IMR-90 (cell line): Measurements from ENCODE around the gene GALR2. TPM values are rescaled to one million over a fixed set of nuclear protein-coding genes. Genes with fewer than 3 reads are reported as not detected.
A peak's percentile ranks its signal among the peaks of the same experiment; 100 is the strongest.

Experiments
- ATAC-seq: fragments of 200-7000 bp; cut with Tn5 transposase; 2 replicates; pipeline ENCODE4 v1.9.1; 2020; ENCODE audit warnings: low read depth, mild to moderate bottlenecking, moderate library complexity
- BruUV-seq: library from RNA; stranded (reverse); fragments of 400-500 nt; replicated peaks from 2 replicates; lab custom pipeline; 2021; lab: Mats Ljungman, UMichigan
- CTCF ChIA-PET: fragments of 300-600 bp; formaldehyde crosslinking; extraction: SDS; loops from one replicate; lab custom pipeline; 2021; ENCODE audit warnings: antibody characterized with exemption; lab: Yijun Ruan, JAX
- POLR2A ChIA-PET: fragments of 300-600 bp; sonication (Branson Sonifier 250); formaldehyde crosslinking; loops from one replicate; lab custom pipeline; 2022; ENCODE audit warnings: antibody characterized with exemption; ENCODE audit not compliant: unreplicated experiment; lab: Charles Lee
- DNase-seq: peaks from one replicate; pipeline ENCODE4 v3.0.0; 2013
- H2AFZ ChIP-seq: replicated peaks from 2 replicates; pipeline ENCODE3; 2013; ENCODE audit warnings: low read length, mild to moderate bottlenecking; ENCODE audit not compliant: poor library complexity
- H2AK5ac ChIP-seq: 2 replicates; pipeline ENCODE4 v1.6.1; 2013; ENCODE audit warnings: low read depth, low read length, inconsistent platforms
- H2AK9ac ChIP-seq: replicated peaks from 2 replicates; pipeline ENCODE3; 2013; ENCODE audit warnings: mild to moderate bottlenecking, low read depth, low read length, moderate library complexity; ENCODE audit not compliant: poor library complexity
- H2BK120ac ChIP-seq: 2 replicates; pipeline ENCODE4 v1.6.1; 2013; ENCODE audit warnings: low read depth, low read length, inconsistent platforms
- H2BK15ac ChIP-seq: 3 replicates; pipeline ENCODE4 v1.6.1; 2013; ENCODE audit warnings: low read depth, low read length, inconsistent platforms
- H2BK20ac ChIP-seq: 2 replicates; pipeline ENCODE4 v1.6.1; 2013; ENCODE audit warnings: low read depth, mild to moderate bottlenecking, inconsistent platforms, low read length, moderate library complexity
- H2BK5ac ChIP-seq: 2 replicates; pipeline ENCODE4 v1.6.1; 2013; ENCODE audit warnings: mild to moderate bottlenecking, low read depth, low read length, inconsistent platforms; ENCODE audit not compliant: poor library complexity, severe bottlenecking
- H3K14ac ChIP-seq: replicated peaks from 2 replicates; pipeline ENCODE4 v1.6.1; 2013; ENCODE audit warnings: low read depth, low read length, inconsistent platforms
- H3K18ac ChIP-seq: 2 replicates; pipeline ENCODE4 v1.6.1; 2013; ENCODE audit warnings: low read depth, low read length, control low read depth
- H3K23ac ChIP-seq: 2 replicates; pipeline ENCODE4 v1.6.1; 2013; ENCODE audit warnings: low read depth, low read length, inconsistent platforms
- H3K27ac ChIP-seq: 2 replicates; pipeline ENCODE4 v1.5.1; 2013; ENCODE audit warnings: mild to moderate bottlenecking, control low read depth, low read length; ENCODE audit not compliant: insufficient read depth
- H3K27me3 ChIP-seq: 2 replicates; pipeline ENCODE4 v1.6.1; 2013; ENCODE audit warnings: low read length; ENCODE audit not compliant: control insufficient read depth, insufficient read depth
- H3K36me3 ChIP-seq: 2 replicates; pipeline ENCODE4 v1.6.1; 2013; ENCODE audit warnings: low read length, mixed read lengths; ENCODE audit not compliant: control insufficient read depth, insufficient read depth
- H3K4ac ChIP-seq: 2 replicates; pipeline ENCODE4 v1.6.1; 2013; ENCODE audit warnings: low read depth, low read length, inconsistent platforms
- H3K4me1 ChIP-seq: 2 replicates; pipeline ENCODE4 v1.6.1; 2013; ENCODE audit warnings: low read length, mixed read lengths; ENCODE audit not compliant: control insufficient read depth, insufficient read depth
- H3K4me2 ChIP-seq: 2 replicates; pipeline ENCODE4 v1.6.1; 2013; ENCODE audit warnings: low read depth, mild to moderate bottlenecking, control low read depth, low read length, moderate library complexity
- H3K4me3 ChIP-seq: 2 replicates; pipeline ENCODE4 v1.5.1; 2013; ENCODE audit warnings: low read depth, mild to moderate bottlenecking, control low read depth, low read length, moderate library complexity; ENCODE audit not compliant: insufficient read depth
- H3K56ac ChIP-seq: 2 replicates; pipeline ENCODE4 v1.6.1; 2013; ENCODE audit warnings: low read length, inconsistent platforms; ENCODE audit not compliant: insufficient read depth; ENCODE audit errors: extremely low read depth
- H3K79me1 ChIP-seq, 2 experiments: 2 replicates each; pipeline ENCODE4 v1.6.1; 2013; ENCODE audit warnings: low read length in 2 of 2, inconsistent platforms in 1 of 2, low read depth in 1 of 2
- H3K9ac ChIP-seq: 2 replicates; pipeline ENCODE4 v1.6.1; 2013; ENCODE audit warnings: low read depth, low read length, control low read depth
- H3K9me1 ChIP-seq: 2 replicates; pipeline ENCODE4 v1.6.1; 2013; ENCODE audit warnings: low read length, inconsistent platforms; ENCODE audit not compliant: insufficient read depth
- H3K9me3 ChIP-seq: 2 replicates; pipeline ENCODE4 v1.6.1; 2013; ENCODE audit warnings: low read length; ENCODE audit not compliant: control insufficient read depth, insufficient read depth
- H4K20me1 ChIP-seq: 2 replicates; pipeline ENCODE4 v1.6.1; 2013; ENCODE audit warnings: low read length, inconsistent platforms; ENCODE audit not compliant: insufficient read depth
- H4K5ac ChIP-seq: 2 replicates; pipeline ENCODE4 v1.6.1; 2013; ENCODE audit warnings: mild to moderate bottlenecking, low read depth, low read length, control low read depth
- H4K8ac ChIP-seq, 2 experiments: 2 replicates each; pipeline ENCODE4 v1.6.1; 2013; ENCODE audit warnings: low read depth in 2 of 2, low read length in 2 of 2, control low read depth in 1 of 2, inconsistent platforms in 1 of 2
- H4K91ac ChIP-seq: 2 replicates; pipeline ENCODE4 v1.6.1; 2013; ENCODE audit warnings: low read depth, low read length, inconsistent platforms; ENCODE audit not compliant: insufficient read depth
- BHLHE40 ChIP-seq: fragments of 150-350 bp; IDR thresholded peaks from 2 replicates; pipeline ENCODE4 v1.6.1; 2016; ENCODE audit warnings: mild to moderate bottlenecking, low read depth, low read length
- CEBPB ChIP-seq: IDR thresholded peaks from 2 replicates; pipeline ENCODE4 v1.6.1; 2012; ENCODE audit warnings: low read depth, low read length, improper control_type of control experiment
- CHD1 ChIP-seq: IDR thresholded peaks from 2 replicates; pipeline ENCODE4 v1.6.1; 2012; ENCODE audit warnings: low read depth, low read length, improper control_type of control experiment
- MAFK ChIP-seq: IDR thresholded peaks from 2 replicates; pipeline ENCODE4 v1.6.1; 2012; ENCODE audit warnings: low read depth, low read length, improper control_type of control experiment
- NFE2L2 ChIP-seq: fragments of 150-350 bp; IDR thresholded peaks from 2 replicates; pipeline ENCODE4 v1.6.1; 2016; ENCODE audit warnings: low read depth, mild to moderate bottlenecking, low read length
- RAD21 ChIP-seq: IDR thresholded peaks from 2 replicates; pipeline ENCODE4 v1.6.1; 2012; ENCODE audit warnings: low read length, improper control_type of control experiment
- SMC3 ChIP-seq: fragments of 150-350 bp; IDR thresholded peaks from 2 replicates; pipeline ENCODE4 v1.6.1; 2016; ENCODE audit warnings: low read depth, mild to moderate bottlenecking, antibody characterized with exemption, low read length, moderate library complexity
- WGBS, 2 experiments: methylation state at CpG; one replicate each; pipeline versions ENCODE4 v1.1.5 to v1.1.7; 2013; ENCODE audit warnings: missing lambda C conversion rate in 2 of 2; ENCODE audit not compliant: insufficient read length in 1 of 2; ENCODE audit errors: extremely low coverage in 2 of 2; 5-methylcytosine and 5-hydroxymethylcytosine counted together
- dilution Hi-C: fragments of 300-500 bp; cut with HindIII; formaldehyde crosslinking; loops from one replicate; pipeline ENCODE4 v1.14.3; 2018; ENCODE audit warnings: low sequenced_read_pairs; ENCODE audit not compliant: unreplicated experiment
- in situ Hi-C: fragments of 300-500 bp; cut with MboI; formaldehyde crosslinking; loops from 3 replicates; pipeline ENCODE4 v1.14.3; 2019; ENCODE audit warnings: low sequenced_read_pairs, inconsistent platforms, mixed read lengths
- intact Hi-C: fragments of 100-400 bp; cut with micrococcal nuclease; formaldehyde crosslinking; loops from 2 replicates; pipeline ENCODE4 v1.10.0; 2022
- polyA plus RNA-seq, 3 experiments: library from polyadenylated mRNA; depleted of rRNA; stranded (reverse); fragments of >200 nt; gene quantifications; 2 replicates each; pipeline ENCODE4 v1.2.3, GENCODE V29; 2012; ENCODE audit warnings: low replicate concordance in 1 of 3
- total RNA-seq: library from RNA; depleted of rRNA; stranded (reverse); fragments of >200 nt; gene quantifications from 2 replicates; pipeline ENCODE4 v1.2.3, GENCODE V29; 2012
- TF ChIP-seq, protein P1 (sequence below): conservative IDR thresholded peaks from 2 replicates; pipeline ENCODE4 v1.5.1; 2012; ENCODE audit warnings: mild to moderate bottlenecking, low read depth, low read length, improper control_type of control experiment

GALR2 gene
- total and polyA plus RNA-seq, 2 of the 4 experiments (the other 2 are of a cell fraction), result 0.07 TPM; not detected in 1

DNA sequence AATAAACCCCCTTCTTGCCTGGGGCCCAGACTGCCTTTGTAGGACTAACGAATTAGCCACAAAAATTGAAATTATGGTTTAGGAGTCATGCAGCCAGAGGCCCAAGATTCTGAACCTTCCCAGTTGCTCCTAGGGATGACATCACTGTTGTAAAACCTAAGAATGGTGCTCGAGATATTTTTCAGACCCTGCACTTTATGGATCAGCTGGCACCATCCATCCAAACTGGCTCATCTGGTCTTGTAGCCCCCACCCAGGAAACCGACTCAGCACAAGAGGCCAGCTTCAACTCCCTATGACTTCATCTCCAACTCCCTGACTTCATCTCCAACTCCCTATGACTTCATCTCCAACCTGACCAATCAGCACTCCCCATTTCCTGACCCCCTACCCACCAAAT lies 36.5 kb upstream of the GALR2 start (continued):
- no peak for TF ChIP-seq SMC3

DNA sequence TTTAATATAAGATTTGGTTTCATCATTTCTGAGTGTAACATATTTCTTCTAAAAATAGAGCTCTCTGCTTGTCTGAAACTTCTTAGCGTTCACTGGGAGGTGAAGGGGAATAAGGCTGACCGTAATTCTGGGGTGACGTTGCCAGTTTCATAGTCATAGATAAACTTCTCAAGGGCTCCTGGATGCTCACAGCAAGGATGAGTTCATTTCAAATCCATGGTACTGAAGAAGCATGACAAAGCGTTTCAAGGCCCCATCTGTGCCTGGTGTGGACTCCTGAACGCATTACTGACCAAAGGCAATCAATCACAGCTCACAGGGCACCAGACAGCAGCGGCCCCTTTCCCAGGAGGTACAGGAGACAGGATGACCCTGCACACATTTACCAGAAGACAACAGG lies 35.5 kb upstream of the GALR2 start:
- Histone ChIP-seq H3K9ac (no peak overlapping the region), H2AFZ (no peak overlapping the region), H3K4ac (no peak overlapping the region), H2AK5ac (no peak overlapping the region), H3K18ac (no peak overlapping the region), H2BK20ac (no peak overlapping the region), H3K9me1 (peaks cover 5% of the 10 kb centered on the region; the same call in 1 of the 2 replicates), H4K8ac (no peak overlapping the region), H3K36me3 (peaks cover 54% of the 10 kb centered on the region), H2BK120ac (no peak overlapping the region), H3K4me2 (no peak overlapping the region), H3K27me3 (no peaks in the 10 kb centered on the region), H3K23ac (no peak overlapping the region), H3K27ac (no peak overlapping the region), H4K5ac (no peak overlapping the region), H4K91ac (no peak overlapping the region), H2AK9ac (no peak overlapping the region), H3K4me3 (no peak overlapping the region), H2BK15ac (no peak overlapping the region), H3K9me3 (no peaks in the 10 kb centered on the region), H3K4me1 (no peaks in the 10 kb centered on the region), H2BK5ac (no peak overlapping the region), H3K14ac (no peak overlapping the region), H4K20me1 (0 out of 2 replicates have a peak, but pooled peaks cover 8% of the 10 kb centered on the region), H3K56ac (no peak overlapping the region), H3K79me1 (no peaks in the 10 kb centered on the region; a peak in 1 of 4 replicates)
- in situ Hi-C loops, result no loop called here
- WGBS, 2 experiments, result 68% methylated on average over 6 of the region's 6 CpGs; no CpG with 5 or more reads in 1 of the 2 experiments
- DNase-seq (peak; percentile 40), ATAC-seq (no peak)
- dilution Hi-C loops, result no loop called here
- ChIA-PET POLR2A (no interaction called here), CTCF (no interaction called here)
- TF ChIP-seq RAD21 (no peak), NFE2L2 (0 out of 2 replicates have a peak, but pooled peaks have one; percentile 36), SMC3 (no peak), MAFK (no peak), BHLHE40 (no peak), CEBPB (no peak), CHD1 (no peak)
- TF ChIP-seq, protein P1, sequence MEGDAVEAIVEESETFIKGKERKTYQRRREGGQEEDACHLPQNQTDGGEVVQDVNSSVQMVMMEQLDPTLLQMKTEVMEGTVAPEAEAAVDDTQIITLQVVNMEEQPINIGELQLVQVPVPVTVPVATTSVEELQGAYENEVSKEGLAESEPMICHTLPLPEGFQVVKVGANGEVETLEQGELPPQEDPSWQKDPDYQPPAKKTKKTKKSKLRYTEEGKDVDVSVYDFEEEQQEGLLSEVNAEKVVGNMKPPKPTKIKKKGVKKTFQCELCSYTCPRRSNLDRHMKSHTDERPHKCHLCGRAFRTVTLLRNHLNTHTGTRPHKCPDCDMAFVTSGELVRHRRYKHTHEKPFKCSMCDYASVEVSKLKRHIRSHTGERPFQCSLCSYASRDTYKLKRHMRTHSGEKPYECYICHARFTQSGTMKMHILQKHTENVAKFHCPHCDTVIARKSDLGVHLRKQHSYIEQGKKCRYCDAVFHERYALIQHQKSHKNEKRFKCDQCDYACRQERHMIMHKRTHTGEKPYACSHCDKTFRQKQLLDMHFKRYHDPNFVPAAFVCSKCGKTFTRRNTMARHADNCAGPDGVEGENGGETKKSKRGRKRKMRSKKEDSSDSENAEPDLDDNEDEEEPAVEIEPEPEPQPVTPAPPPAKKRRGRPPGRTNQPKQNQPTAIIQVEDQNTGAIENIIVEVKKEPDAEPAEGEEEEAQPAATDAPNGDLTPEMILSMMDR, result no peak
- intact Hi-C loops, result loop anchor here (5.0 kb wide), 1 partner anchor 33 kb away; the partner anchor contains the start of genes GALR2 and SRP68
- BruUV-seq, result TSS peak; percentile 96
